Dedifferentiated amniotic fluid mesenchymal stem cell (primary cell): ENCODE data around the gene CAMKK1.

Source experiments
- DNase-seq: peaks from one replicate; pipeline ENCODE4 v3.0.0-alpha.2; 2016; ENCODE audit errors: extremely low spot score

CAMKK1 gene

DNA sequence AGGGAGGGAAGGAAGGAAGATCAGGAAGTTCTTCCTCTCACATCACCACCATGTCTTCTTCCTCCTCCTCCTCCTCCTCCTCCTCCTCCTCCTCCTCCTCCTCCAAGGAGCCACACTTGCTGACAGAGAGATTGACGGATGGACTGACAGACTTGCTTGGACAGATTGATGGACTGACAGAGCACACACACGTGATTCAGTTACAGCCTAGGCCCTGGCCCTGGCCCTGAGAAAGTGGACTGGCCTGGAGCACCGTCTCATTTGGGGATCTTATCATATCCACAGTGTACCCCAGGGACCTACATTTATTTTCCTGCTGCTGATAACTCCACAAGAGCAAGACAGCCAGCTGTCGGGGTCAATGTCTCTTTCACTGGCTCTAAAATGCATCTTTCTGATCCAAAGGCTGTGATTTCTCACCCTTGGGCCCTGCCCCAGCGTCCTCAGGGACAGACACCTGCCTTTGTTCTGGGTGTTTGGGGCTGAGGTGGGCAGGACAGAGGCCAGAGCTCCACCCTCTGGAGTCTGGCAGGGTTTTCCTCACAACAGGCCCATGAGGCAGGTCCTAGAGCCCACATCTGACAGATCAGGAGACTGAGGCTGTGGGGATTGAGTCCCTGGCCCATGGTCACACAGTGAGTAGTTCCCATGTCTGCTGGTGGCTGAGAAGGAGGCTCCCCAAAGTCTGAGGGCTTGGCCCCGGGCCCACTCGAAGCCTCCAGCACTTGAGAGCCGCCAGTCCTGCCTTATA is 25.7 kb upstream of the CAMKK1 start:
- no peak for DNase-seq

DNA sequence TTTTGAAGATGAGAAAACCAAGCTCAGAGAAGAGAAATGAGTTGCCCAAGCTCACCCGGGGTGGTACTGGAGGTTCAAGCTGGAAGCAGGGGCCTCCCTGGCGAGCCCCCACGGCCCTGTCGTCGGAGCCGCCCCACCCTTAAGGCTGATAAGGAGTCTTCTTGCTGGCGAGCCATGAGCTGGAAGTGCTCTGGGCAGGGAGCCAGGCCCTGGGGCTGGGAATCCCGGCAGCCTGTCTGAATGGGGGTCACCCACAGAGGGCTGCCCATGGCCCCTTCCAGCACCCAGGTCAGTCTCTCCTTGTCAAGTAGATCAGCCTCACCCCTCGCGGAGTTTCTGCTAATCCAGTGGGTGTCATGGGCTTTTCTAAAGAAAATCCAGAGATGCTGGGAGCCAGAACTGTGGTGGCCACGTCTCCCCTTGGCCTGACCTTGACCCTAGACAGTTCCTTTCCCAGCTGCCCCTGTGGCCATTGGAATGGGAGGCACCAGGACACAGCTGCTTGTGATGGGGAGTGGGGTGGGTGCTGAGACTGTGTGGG is 24.6 kb upstream of the CAMKK1 start:
- no peak for DNase-seq

DNA sequence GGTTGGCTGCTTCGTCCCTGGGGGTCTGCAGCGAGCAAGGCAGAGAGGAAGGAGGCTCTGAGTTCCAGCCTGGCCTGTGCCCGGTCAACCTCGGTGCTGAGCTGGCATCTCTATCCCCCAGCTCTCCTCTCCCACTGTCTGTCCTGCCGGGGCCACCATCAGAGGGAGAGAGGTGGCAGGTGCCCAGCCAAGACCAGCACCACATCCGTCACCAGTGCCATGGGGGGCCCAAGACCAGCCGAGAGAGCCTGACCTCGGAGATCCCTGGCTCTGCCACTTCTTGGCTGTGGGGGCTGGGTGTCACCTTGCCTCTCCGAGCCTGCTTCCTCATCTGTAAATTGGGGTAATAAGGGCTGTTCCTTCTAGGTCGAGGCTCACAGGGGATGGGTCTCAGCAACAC is 24.0 kb upstream of the CAMKK1 start:
- DNase-seq = no peak

DNA sequence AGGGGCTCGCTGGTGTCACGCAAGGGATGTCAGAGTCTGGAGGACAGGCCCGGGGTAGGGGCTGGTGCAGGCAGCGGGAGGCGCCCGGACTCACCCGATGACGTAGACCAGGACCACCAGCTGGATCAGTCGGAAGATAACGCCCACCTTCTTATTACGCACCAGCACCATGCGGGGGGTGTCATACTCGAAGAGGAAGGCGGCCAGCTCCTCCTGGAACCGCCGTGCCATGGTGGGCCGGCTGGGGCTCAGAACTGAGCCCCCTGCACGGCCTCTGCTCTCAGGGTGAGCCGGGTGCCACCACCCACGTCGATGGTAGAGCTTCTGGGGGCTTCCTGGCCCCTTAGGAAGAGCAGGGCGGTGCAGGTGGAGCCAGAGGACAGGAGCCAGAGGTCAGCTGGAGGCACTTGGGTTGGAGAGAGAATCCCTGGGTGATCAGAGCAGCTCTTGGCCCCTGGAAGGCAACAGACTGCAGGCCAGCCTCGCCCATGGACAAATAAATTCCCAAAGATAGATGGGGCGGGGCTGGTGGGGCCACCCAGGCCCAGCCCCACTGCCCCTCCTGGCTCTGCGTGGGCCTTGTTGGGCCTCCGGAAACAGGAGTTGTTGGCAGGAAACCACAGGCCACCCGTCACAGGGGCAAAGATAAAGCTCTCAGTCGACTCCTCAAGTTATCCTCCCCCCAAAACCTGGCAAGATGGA is 23.3 kb upstream of the CAMKK1 start, which contains the start of gene P2RX1:
TSS of gene P2RX1 (minus strand) at position 471 of the 702 bp plus-strand sequence. CDS start at position 231, 240 bp downstream.
- DNase-seq = no peak

DNA sequence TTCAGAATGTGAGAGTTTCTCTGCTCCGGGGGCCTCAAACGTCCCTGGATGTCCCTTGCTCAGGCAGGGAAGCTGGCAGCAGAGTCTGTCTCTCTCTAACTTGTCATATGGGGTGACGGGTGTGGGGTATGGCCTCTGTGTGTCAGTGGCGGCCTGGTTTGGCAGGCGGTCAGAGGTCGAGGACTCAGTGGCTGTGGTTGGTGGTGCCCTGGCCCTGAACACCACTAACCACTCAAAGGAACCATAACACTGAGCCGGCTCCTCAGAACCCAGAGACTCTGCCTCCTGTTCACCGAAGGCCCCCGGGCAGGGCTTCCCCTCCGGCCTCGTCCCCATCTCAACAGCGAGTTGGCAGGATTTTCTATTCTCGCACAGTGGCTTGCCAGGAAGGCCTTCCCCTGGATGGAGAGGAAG is 22.7 kb upstream of the CAMKK1 start:
- DNase-seq = no peak

DNA sequence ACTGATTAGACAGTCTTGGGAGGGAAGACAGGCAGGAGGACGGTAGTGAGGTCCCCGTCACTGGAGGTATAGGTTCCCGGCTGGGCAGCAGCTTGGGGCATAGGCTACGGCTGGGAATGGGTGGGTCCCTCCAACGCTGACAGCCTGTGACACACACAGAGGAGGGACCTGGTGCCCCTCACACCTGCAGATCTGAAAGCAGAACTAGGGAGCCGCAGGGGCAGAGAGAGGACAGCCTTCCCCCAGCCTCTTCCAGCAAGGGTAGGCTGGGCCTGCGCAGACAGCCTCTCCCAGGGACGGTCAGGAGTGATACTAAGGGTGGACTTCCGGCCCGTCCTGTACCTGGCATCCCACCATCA is 21.4 kb upstream of the CAMKK1 start:
- no peak for DNase-seq

GRCh38 chr17:3913531-3914311 is 20.9 kb upstream of the CAMKK1 start:
- peak; percentile 42 for DNase-seq

DNA sequence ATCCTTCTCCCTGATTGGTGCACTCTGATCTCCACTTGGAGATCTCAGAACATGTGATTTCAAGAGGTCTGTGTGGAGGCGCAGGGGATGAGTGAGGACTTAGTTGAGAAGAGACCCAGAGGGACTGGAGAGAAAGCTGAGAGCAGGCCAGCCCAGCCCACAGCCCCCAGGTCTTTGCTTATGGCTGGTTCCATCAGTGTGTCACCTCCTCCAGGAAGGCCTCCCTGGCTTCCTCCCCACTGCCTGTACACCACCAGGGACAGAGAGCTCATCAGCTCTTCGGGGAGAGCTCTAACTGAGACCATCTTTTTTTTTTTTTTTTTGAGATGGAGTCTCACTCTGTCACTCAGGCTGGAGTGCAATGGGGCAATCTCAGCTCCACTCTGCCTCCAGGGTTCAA is 20.0 kb upstream of the CAMKK1 start:
- no peak for DNase-seq

GRCh38 chr17:3911271-3912053 is 18.6 kb upstream of the CAMKK1 start:
- no peak for DNase-seq

GRCh38 chr17:3910420-3911270 is 17.8 kb upstream of the CAMKK1 start:
- no peak for DNase-seq

- no peak for DNase-seq
These were observed 16.4 kb upstream of the CAMKK1 start for GRCh38 chr17:3909257-3909656.

- DNase-seq = no peak
These were observed 14.8 kb upstream of the CAMKK1 start for GRCh38 chr17:3907483-3908216.

GRCh38 chr17:3906881-3907280 is 14.0 kb upstream of the CAMKK1 start:
- no peak for DNase-seq

DNA sequence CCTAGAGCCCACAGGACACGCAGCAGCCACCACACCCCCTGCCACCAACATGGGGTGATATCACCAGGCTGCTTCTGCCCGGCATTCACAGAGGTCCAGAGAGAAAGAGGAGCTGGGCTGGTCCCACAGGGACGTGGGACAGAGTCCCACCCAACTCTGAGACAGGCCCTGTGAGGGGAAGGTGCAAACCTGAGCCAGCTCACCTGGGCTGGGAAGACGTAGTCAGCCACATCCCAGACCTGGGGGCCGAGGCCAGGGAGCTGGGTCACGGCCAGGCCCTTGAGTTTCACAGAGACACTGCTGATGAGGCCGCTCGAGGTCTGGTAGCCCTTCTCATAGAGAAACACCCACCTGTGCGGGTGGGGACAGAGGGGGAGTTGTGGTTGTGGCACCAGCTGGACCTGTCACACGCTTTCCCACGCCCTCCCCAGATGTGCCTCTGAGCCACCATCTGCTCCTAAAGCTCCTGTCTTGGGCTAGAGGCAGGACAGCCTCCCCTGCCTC is 12.2 kb upstream of the CAMKK1 start:
- no peak for DNase-seq

GRCh38 chr17:3904501-3904900 is 11.6 kb upstream of the CAMKK1 start:
- DNase-seq = no peak

DNA sequence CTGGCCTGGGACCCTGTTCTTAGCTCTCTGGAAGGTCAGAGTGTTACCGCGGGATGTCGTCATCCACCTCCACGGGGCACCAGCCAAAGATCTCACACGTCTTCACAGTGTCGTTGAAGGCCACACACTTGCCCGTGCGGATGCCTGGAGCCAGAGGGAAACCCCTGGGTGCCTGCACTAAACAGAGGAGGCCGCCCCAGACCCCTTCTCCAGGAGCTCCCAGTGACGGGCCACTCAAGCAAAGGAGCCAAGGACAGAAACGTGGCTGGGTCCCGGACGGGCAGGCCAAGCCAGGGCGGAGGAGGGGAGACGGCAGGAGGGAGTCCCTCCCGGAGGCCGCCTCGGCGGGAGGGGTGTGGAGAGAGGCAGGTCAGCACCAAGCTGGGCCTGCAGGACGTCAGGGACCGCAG is 11.0 kb upstream of the CAMKK1 start:
- no peak for DNase-seq

GRCh38 chr17:3903051-3903825 is 10.4 kb upstream of the CAMKK1 start:
- no peak for DNase-seq

DNA sequence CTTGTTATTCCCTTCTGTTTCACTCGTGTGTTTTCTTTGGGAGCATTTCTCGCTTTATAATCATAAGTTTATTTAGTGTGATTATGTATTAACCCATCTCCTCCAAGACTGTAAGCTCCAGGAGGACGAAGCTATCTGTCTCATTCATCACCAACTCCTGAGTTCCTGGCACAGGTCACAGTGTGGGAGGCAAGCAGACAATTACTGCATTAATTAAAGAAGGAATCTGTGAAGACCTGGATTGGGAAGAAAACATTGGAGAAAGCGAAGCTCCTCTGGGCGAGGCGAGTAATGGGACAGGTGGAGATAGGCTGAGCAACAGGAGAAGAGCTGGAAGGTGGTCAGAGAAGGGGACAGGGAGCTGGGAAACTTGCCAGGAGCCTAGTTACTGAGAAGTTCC is 7.8 kb upstream of the CAMKK1 start:
- no peak for DNase-seq

DNA sequence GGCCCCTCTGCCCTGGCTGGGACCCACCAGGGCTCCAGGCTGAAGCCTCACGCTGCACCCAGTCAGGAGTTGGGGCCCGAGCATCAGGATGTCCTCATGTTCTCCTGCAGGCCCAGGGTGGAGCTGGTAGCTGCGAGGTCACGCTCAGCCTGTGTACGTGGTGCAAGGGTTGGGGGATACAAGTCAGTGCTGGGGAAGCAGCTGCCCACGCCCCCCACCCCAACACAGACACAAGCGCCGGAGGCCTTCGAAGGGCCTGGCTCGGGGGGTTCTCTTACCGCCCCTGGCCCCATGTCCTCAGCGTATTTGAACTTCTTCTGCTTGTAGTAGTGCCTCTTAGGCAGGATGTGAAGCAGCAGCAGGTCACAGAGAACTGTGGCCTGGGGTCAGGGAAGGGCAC is 4.9 kb upstream of the CAMKK1 start:
- DNase-seq = no peak
